Sigmoid colon (tissue), 7 donors: ENCODE results near the gene EPM2AIP1. TPM values are rescaled to one million over a fixed set of nuclear protein-coding genes. Genes with fewer than 3 reads are reported as not detected.

Source experiments
- DNase-seq: peaks from one replicate; pipeline ENCODE4 v3.0.0-alpha.2; 2019
- H3K27ac ChIP-seq, 4 donors: fragments of 200-600 bp; sonication (generic); one replicate each; pipeline ENCODE4 v1.5.1; 2016 to 2019; ENCODE audit warnings: mild to moderate bottlenecking in 1 of 4
- H3K27me3 ChIP-seq, 3 donors: fragments of 200-600 bp; sonication (generic); one replicate each; pipeline ENCODE4 v1.5.1; 2019; ENCODE audit warnings: mild to moderate bottlenecking in 1 of 3
- H3K36me3 ChIP-seq, 4 donors: fragments of 200-600 bp; sonication (generic); one replicate each; pipeline ENCODE4 v1.5.1; 2016 to 2019
- H3K4me1 ChIP-seq, 4 donors: fragments of 200-600 bp; sonication (generic); one replicate each; pipeline ENCODE4 v1.5.1; 2017 to 2019
- H3K4me3 ChIP-seq, 4 donors: fragments of 200-600 bp; sonication (generic); one replicate each; pipeline ENCODE4 v1.5.1; 2017 to 2019; ENCODE audit warnings: mild to moderate bottlenecking in 2 of 4, moderate library complexity in 1 of 4
- H3K9me3 ChIP-seq, 4 donors: fragments of 200-600 bp in 3 of 4; sonication (generic) in 3 of 4; one replicate each; pipeline versions ENCODE4 v1.5.1 to v1.6.1; 2013 to 2019
- CTCF ChIP-seq, 4 experiments: fragments of 450-650 bp in 3 of 4; fragments of 200-600 bp in 1 of 4; IDR thresholded peaks; one replicate each; pipeline ENCODE4 v1.5.1; 2016 to 2019; ENCODE audit warnings: antibody characterized with exemption in 4 of 4, mild to moderate bottlenecking in 3 of 4, moderate library complexity in 2 of 4
- EP300 ChIP-seq, 4 donors: sonication (generic); formaldehyde crosslinking; IDR thresholded peaks; one replicate each; pipeline ENCODE4 v1.6.1; 2017; ENCODE audit warnings: antibody characterized with exemption in 4 of 4
- POLR2A ChIP-seq, 2 donors: fragments of 450-650 bp; IDR thresholded peaks; one replicate each; pipeline ENCODE4 v1.6.1; 2016; ENCODE audit warnings: antibody characterized with exemption in 2 of 2, mild to moderate bottlenecking in 2 of 2, moderate library complexity in 2 of 2
- POLR2AphosphoS5 ChIP-seq, 4 donors: sonication (generic); formaldehyde crosslinking; IDR thresholded peaks; one replicate each; pipeline ENCODE4 v1.6.1; 2017; ENCODE audit warnings: antibody characterized with exemption in 4 of 4
- WGBS, 2 donors: extraction: QIAGEN DNeasy Blood & Tissue Kit; methylation state at CpG; one replicate each; pipeline ENCODE4 v1.1.7; 2013; 5-methylcytosine and 5-hydroxymethylcytosine counted together
- intact Hi-C: fragments of 100-400 bp; cut with DNase I; formaldehyde crosslinking; loops from one replicate; pipeline ENCODE4 v1.15.1; 2023
- polyA plus RNA-seq, 3 donors: library from polyadenylated mRNA; stranded (reverse); fragments of 200-250 nt; gene quantifications; one replicate each; pipeline ENCODE4 v1.2.3, GENCODE V29; 2013
- total RNA-seq, 4 donors: library from RNA; depleted of rRNA; stranded (reverse); fragments of >200 nt; gene quantifications; one replicate each; pipeline ENCODE4 v1.1.0, GENCODE V29; 2016
- donor health status: healthy with polysubstance abuse.
- donor health status: Bipolar disorder and iron deficiency.
- donor health status: healthy.

EPM2AIP1 gene
- total and polyA plus RNA-seq, 7 donors, result 1.2 to 18.9 (median 11.8) TPM

GRCh38 chr3:37029516-37030163, 36.7 kb upstream of the EPM2AIP1 start:
- peak overlapping the region; percentile 29 to 65 (median 61) for H3K27ac ChIP-seq
- no peaks in the 10 kb centered on the region for H3K9me3 ChIP-seq
- no peak overlapping the region for H3K4me3 ChIP-seq
- peaks cover 0 to 28% (median 10%) of the 10 kb centered on the region in 4 donors for H3K4me1 ChIP-seq
- H3K27me3 ChIP-seq, result no peaks in the 10 kb centered on the region
- TF ChIP-seq CTCF (IDR thresholded peaks at IDR 0.05), result no peak
- TF ChIP-seq EP300 (IDR thresholded peaks at IDR 0.05), result no peak
- TF ChIP-seq POLR2A (IDR thresholded peaks at IDR 0.05), result no peak
- no peak for TF ChIP-seq POLR2AphosphoS5 (IDR thresholded peaks at IDR 0.05)
- peaks cover 0 to 75% (median 16%) of the 10 kb centered on the region in 4 donors for H3K36me3 ChIP-seq
- DNase-seq, result no peak
- intact Hi-C loops, result no loop called here

- intact Hi-C loops, result no loop called here
- WGBS, 2 donors, result 94 to 95% methylated on average over 1 of the region's 1 CpG
- no peaks in the 10 kb centered on the region for H3K9me3 ChIP-seq
- TF ChIP-seq POLR2AphosphoS5 (IDR thresholded peaks at IDR 0.05) (no peak), POLR2A (IDR thresholded peaks at IDR 0.05) (no peak), CTCF (IDR thresholded peaks at IDR 0.05) (no peak), EP300 (IDR thresholded peaks at IDR 0.05) (no peak)
- H3K4me1 ChIP-seq, result peaks cover 0 to 28% (median 10%) of the 10 kb centered on the region in 4 donors
- peak overlapping the region in 1 of 4 donors; percentile 65 for H3K27ac ChIP-seq
- H3K36me3 ChIP-seq, result peaks cover 0 to 76% (median 16%) of the 10 kb centered on the region in 4 donors
- DNase-seq, result no peak
- no peak overlapping the region for H3K4me3 ChIP-seq
- H3K27me3 ChIP-seq, result no peaks in the 10 kb centered on the region
Observed at GRCh38 chr3:37029111-37029510, 36.2 kb upstream of the EPM2AIP1 start.

- TF ChIP-seq CTCF (IDR thresholded peaks at IDR 0.05), result no peak
- TF ChIP-seq POLR2AphosphoS5 (IDR thresholded peaks at IDR 0.05), result no peak
- TF ChIP-seq EP300 (IDR thresholded peaks at IDR 0.05), result no peak
- no peak for TF ChIP-seq POLR2A (IDR thresholded peaks at IDR 0.05)
- Histone ChIP-seq H3K4me1 (peaks cover 0 to 28% (median 10%) of the 10 kb centered on the region in 4 donors), H3K36me3 (peaks cover 0 to 79% (median 19%) of the 10 kb centered on the region in 4 donors), H3K27me3 (no peaks in the 10 kb centered on the region), H3K9me3 (no peaks in the 10 kb centered on the region), H3K27ac (no peak overlapping the region), H3K4me3 (no peak overlapping the region)
- intact Hi-C loops, result no loop called here
- WGBS, 2 donors, result 87 to 93% methylated on average over 1 of the region's 1 CpG
- DNase-seq, result no peak
Observed at GRCh38 chr3:37028329-37028728, 35.4 kb upstream of the EPM2AIP1 start.

GRCh38 chr3:37026851-37027250, 33.9 kb upstream of the EPM2AIP1 start:
- Histone ChIP-seq H3K27ac (no peak overlapping the region), H3K36me3 (peaks cover 0 to 90% (median 26%) of the 10 kb centered on the region in 4 donors), H3K9me3 (no peaks in the 10 kb centered on the region), H3K27me3 (no peaks in the 10 kb centered on the region), H3K4me1 (peaks cover 0 to 20% (median 8%) of the 10 kb centered on the region in 4 donors), H3K4me3 (no peak overlapping the region)
- intact Hi-C loops, result no loop called here
- TF ChIP-seq POLR2AphosphoS5 (IDR thresholded peaks at IDR 0.05) (no peak), POLR2A (IDR thresholded peaks at IDR 0.05) (no peak), CTCF (IDR thresholded peaks at IDR 0.05) (no peak), EP300 (IDR thresholded peaks at IDR 0.05) (no peak)
- WGBS, 2 donors, result 86 to 95% methylated on average over 5 of the region's 5 CpGs
- DNase-seq, result no peak
